ENCODE data around the gene SUSD3. TPM values are rescaled to one million over a fixed set of nuclear protein-coding genes. Genes with fewer than 3 reads are reported as not detected.

The SUSD3 gene
- total RNA-seq, 1 donor: 0.09 TPM

DNA sequence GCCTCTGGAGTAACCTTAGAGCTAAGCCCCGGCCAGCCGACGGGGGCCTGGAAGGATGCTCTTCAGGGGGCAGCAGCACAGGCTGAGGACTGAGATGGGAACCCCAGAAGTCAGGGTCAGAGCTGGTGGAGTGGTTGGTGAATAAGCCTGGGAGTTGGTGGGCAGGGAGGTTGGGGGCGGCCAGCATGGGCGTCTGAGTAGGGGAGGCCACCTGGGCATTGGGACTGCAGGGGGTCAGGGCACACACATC lies 61.1 kb downstream of the SUSD3 start:
- no peak for DNase-seq (ENCODE audit: low read depth)
- H3K4me3 ChIP-seq (ENCODE audit: low read depth, low read length): no peak overlapping the region
- TF ChIP-seq, protein P1, sequence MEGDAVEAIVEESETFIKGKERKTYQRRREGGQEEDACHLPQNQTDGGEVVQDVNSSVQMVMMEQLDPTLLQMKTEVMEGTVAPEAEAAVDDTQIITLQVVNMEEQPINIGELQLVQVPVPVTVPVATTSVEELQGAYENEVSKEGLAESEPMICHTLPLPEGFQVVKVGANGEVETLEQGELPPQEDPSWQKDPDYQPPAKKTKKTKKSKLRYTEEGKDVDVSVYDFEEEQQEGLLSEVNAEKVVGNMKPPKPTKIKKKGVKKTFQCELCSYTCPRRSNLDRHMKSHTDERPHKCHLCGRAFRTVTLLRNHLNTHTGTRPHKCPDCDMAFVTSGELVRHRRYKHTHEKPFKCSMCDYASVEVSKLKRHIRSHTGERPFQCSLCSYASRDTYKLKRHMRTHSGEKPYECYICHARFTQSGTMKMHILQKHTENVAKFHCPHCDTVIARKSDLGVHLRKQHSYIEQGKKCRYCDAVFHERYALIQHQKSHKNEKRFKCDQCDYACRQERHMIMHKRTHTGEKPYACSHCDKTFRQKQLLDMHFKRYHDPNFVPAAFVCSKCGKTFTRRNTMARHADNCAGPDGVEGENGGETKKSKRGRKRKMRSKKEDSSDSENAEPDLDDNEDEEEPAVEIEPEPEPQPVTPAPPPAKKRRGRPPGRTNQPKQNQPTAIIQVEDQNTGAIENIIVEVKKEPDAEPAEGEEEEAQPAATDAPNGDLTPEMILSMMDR (IDR thresholded peaks at IDR 0.05; ENCODE audit: insufficient read depth, low read length): no peak

GRCh38 chr9:93119953-93120845 lies 61.7 kb downstream of the SUSD3 start:
- peak; percentile 94 for DNase-seq (ENCODE audit: low read depth)
- TF ChIP-seq, protein P1 (IDR thresholded peaks at IDR 0.05; ENCODE audit: insufficient read depth, low read length): peak; percentile 71
- no peak overlapping the region for H3K4me3 ChIP-seq (ENCODE audit: low read depth, low read length)

GRCh38 chr9:93120846-93121315 lies 62.4 kb downstream of the SUSD3 start:
- DNase-seq (ENCODE audit: low read depth): no peak
- TF ChIP-seq, protein P1 (IDR thresholded peaks at IDR 0.05; ENCODE audit: insufficient read depth, low read length): no peak
- no peak overlapping the region for H3K4me3 ChIP-seq (ENCODE audit: low read depth, low read length)

DNA sequence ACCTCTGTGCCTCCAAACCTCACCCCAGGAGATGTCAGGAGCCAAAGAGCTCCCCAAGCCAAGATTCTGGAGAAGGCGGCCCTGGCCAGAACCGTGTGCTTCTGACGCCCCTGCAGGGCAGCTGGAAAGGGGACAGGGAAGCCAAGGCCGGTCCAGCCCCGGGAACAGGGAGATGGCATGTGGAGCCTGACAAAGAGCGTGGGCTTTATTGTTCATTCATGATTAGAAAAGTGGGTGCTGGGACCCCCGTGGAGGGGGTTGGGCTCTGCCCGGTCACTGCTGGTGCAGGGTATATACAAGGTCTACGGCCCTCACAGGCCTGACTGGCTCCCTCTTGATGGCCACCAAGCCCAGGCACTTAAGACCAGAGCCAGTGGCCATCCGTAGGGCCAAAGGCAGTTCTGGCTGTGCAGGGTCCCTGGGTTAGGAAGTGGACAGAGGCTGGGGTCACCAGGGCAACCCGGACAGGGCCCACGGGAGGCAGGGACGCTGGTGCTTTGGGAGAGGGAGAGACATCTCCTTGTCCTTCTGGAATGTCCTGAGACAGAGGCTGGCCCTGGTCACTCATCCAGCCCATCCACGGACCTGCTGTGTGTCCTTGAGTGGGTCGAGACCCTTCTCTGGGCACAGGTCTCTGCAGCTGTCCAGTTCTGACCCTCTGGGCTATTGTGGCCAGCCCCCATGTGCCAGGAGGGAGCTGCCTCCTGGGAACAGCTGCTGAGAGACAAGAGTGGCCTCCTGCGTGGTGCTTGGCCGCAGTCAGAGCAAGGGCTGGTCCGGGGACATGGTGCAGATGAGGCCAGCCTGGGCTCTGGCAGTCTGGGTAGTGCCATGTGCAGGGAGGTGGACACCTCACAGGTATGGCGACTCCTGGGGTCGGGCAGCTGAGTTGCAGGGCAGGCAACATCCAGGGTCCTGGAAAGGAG lies 63.1 kb downstream of the SUSD3 start:
- no peak for DNase-seq (ENCODE audit: low read depth)
- no peak overlapping the region for H3K4me3 ChIP-seq (ENCODE audit: low read depth, low read length)
- TF ChIP-seq, protein P1 (IDR thresholded peaks at IDR 0.05; ENCODE audit: insufficient read depth, low read length): no peak

GRCh38 chr9:93122721-93123221 lies 64.3 kb downstream of the SUSD3 start:
- TF ChIP-seq, protein P1 (IDR thresholded peaks at IDR 0.05; ENCODE audit: insufficient read depth, low read length): no peak
- H3K4me3 ChIP-seq (ENCODE audit: low read depth, low read length): no peak overlapping the region
- no peak for DNase-seq (ENCODE audit: low read depth)

- no peak for DNase-seq (ENCODE audit: low read depth)
- H3K4me3 ChIP-seq (ENCODE audit: low read depth, low read length): no peak overlapping the region
- TF ChIP-seq, protein P1 (IDR thresholded peaks at IDR 0.05; ENCODE audit: insufficient read depth, low read length): no peak
These were observed 65.2 kb downstream of the SUSD3 start for GRCh38 chr9:93123561-93124283.

Data from fibroblast of the aortic adventitia (primary cell).